K562 (cell line): ENCODE results near the gene KRT8.
"Not testable (repeated sequence)": the region's sequence is repeated elsewhere in the genome, so short reads cannot be mapped to it uniquely, and the experiment has no call there.

Experiments
- EZH2 ChIP-seq: IDR thresholded peaks from 2 replicates; pipeline ENCODE4 v1.6.1; 2012; ENCODE audit warnings: low read depth, mild to moderate bottlenecking, inconsistent platforms, low read length, borderline replicate concordance
- MNT ChIP-seq, 2 experiments: fragments of 450-650 bp; conservative IDR thresholded peaks; 2 replicates each; pipeline ENCODE4 v1.6.1; 2017; ENCODE audit warnings: mild to moderate bottlenecking in 2 of 2, moderate library complexity in 2 of 2
- NONO ChIP-seq, 2 experiments: fragments of 200-400 bp in 1 of 2; fragments of 450-650 bp in 1 of 2; formaldehyde crosslinking in 1 of 2; IDR thresholded peaks; 2 replicates each; pipeline ENCODE4 v1.6.1; 2017; ENCODE audit warnings: low read depth in 2 of 2, mild to moderate bottlenecking in 2 of 2, moderate library complexity in 2 of 2, low read length in 1 of 2
- NR1H2 ChIP-seq: sonication (generic); formaldehyde crosslinking; IDR thresholded peaks from 2 replicates; pipeline ENCODE4 v1.4.0; 2020; ENCODE audit warnings: mild to moderate bottlenecking, missing genetic modification reagents
- TF ChIP-seq, protein P1 (sequence below), 3 experiments: IDR thresholded peaks in 2 of 3; conservative IDR thresholded peaks in 1 of 3; 2 replicates each; pipeline ENCODE4 v1.5.1; 2011 to 2012; ENCODE audit warnings: low read length in 3 of 3, mild to moderate bottlenecking in 3 of 3, control low read depth in 2 of 3, improper control_type of control experiment in 1 of 3, inconsistent platforms in 1 of 3, low read depth in 1 of 3, mixed read lengths in 1 of 3, moderate library complexity in 1 of 3; ENCODE audit not compliant: insufficient read depth in 2 of 3
- TF ChIP-seq, protein P2 (sequence below), 2 experiments: fragments of 450-650 bp in 1 of 2; IDR thresholded peaks; 2 replicates each; pipeline ENCODE4 v1.6.1; 2011 to 2017; ENCODE audit warnings: low read depth in 2 of 2, antibody characterized with exemption in 1 of 2, borderline replicate concordance in 1 of 2, low read length in 1 of 2, mild to moderate bottlenecking in 1 of 2, mixed read lengths in 1 of 2; ENCODE audit not compliant: control insufficient read depth in 1 of 2

DNA sequence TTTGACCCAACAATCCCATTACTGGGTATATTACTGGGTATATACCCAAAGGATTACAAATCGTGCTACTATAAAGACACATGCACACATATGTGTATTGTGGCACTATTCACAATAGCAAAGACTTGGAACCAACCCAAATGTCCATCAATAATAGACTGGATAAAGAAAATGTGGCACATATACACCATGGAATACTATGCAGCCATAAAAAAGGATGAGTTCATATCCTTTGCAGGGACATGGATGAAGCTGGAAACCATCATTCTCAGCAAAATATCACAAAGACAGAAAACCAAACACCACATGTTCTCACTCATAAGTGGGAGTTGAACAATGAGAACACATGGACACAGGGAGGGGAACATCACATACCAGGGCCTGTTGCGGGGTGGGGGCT is 48.8 kb downstream of the KRT8 start:
- TF ChIP-seq, protein P1, sequence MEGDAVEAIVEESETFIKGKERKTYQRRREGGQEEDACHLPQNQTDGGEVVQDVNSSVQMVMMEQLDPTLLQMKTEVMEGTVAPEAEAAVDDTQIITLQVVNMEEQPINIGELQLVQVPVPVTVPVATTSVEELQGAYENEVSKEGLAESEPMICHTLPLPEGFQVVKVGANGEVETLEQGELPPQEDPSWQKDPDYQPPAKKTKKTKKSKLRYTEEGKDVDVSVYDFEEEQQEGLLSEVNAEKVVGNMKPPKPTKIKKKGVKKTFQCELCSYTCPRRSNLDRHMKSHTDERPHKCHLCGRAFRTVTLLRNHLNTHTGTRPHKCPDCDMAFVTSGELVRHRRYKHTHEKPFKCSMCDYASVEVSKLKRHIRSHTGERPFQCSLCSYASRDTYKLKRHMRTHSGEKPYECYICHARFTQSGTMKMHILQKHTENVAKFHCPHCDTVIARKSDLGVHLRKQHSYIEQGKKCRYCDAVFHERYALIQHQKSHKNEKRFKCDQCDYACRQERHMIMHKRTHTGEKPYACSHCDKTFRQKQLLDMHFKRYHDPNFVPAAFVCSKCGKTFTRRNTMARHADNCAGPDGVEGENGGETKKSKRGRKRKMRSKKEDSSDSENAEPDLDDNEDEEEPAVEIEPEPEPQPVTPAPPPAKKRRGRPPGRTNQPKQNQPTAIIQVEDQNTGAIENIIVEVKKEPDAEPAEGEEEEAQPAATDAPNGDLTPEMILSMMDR (IDR thresholded peaks at IDR 0.05 in 2 of 3, conservative IDR thresholded peaks at IDR 0.05 in 1 of 3; ENCODE audit: insufficient read depth in 2 of 3, low read depth in 1 of 3, low read length in 3 of 3), result not testable (repeated sequence)
- not testable (repeated sequence) for TF ChIP-seq EZH2; NONO (IDR thresholded peaks at IDR 0.05; ENCODE audit: low read depth in 2 of 2, low read length in 1 of 2); NR1H2; MNT (conservative IDR thresholded peaks at IDR 0.05)
- TF ChIP-seq, protein P2, sequence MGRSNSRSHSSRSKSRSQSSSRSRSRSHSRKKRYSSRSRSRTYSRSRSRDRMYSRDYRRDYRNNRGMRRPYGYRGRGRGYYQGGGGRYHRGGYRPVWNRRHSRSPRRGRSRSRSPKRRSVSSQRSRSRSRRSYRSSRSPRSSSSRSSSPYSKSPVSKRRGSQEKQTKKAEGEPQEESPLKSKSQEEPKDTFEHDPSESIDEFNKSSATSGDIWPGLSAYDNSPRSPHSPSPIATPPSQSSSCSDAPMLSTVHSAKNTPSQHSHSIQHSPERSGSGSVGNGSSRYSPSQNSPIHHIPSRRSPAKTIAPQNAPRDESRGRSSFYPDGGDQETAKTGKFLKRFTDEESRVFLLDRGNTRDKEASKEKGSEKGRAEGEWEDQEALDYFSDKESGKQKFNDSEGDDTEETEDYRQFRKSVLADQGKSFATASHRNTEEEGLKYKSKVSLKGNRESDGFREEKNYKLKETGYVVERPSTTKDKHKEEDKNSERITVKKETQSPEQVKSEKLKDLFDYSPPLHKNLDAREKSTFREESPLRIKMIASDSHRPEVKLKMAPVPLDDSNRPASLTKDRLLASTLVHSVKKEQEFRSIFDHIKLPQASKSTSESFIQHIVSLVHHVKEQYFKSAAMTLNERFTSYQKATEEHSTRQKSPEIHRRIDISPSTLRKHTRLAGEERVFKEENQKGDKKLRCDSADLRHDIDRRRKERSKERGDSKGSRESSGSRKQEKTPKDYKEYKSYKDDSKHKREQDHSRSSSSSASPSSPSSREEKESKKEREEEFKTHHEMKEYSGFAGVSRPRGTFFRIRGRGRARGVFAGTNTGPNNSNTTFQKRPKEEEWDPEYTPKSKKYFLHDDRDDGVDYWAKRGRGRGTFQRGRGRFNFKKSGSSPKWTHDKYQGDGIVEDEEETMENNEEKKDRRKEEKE (IDR thresholded peaks at IDR 0.05; ENCODE audit: borderline replicate concordance in 1 of 2, control insufficient read depth in 1 of 2, low read depth in 2 of 2, low read length in 1 of 2), result not testable (repeated sequence)
